ENCODE measurements around the gene FRYL. TPM values are rescaled to one million over a fixed set of nuclear protein-coding genes. Genes with fewer than 3 reads are reported as not detected.

FRYL gene
- total RNA-seq, 3 donors from 2014 or later: 205 to 416 (median 330) TPM

DNA sequence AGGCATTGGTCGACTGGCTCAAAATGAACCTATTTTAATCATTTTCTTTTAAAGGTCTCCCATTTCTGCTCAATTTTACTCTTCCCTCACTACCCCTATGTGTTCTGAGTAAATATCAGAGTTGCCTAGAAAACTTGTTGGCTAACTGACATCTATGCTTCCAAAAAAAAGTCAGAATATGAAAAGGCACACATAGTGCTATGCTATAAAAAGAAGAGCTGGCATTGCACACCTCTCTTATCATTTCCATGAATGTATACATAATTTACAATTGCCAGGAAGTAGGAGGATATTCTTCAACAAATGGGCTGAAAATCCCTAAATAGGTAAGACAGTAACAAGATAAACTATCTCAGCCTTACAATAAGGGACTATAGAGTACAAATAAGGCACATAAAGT is 70.2 kb downstream of the FRYL start:
- DNase-seq (no peak), ATAC-seq (no peak)
- TF ChIP-seq, protein P1, sequence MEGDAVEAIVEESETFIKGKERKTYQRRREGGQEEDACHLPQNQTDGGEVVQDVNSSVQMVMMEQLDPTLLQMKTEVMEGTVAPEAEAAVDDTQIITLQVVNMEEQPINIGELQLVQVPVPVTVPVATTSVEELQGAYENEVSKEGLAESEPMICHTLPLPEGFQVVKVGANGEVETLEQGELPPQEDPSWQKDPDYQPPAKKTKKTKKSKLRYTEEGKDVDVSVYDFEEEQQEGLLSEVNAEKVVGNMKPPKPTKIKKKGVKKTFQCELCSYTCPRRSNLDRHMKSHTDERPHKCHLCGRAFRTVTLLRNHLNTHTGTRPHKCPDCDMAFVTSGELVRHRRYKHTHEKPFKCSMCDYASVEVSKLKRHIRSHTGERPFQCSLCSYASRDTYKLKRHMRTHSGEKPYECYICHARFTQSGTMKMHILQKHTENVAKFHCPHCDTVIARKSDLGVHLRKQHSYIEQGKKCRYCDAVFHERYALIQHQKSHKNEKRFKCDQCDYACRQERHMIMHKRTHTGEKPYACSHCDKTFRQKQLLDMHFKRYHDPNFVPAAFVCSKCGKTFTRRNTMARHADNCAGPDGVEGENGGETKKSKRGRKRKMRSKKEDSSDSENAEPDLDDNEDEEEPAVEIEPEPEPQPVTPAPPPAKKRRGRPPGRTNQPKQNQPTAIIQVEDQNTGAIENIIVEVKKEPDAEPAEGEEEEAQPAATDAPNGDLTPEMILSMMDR (IDR thresholded peaks at IDR 0.05): no peak
- intact Hi-C loops (cut with DNase I, micrococcal nuclease): no loop called here
- H3K4me1 ChIP-seq (ENCODE audit: low read depth): no peaks in the 10 kb centered on the region
- no peaks in the 10 kb centered on the region for H3K9me3 ChIP-seq
- H3K4me3 ChIP-seq: no peak overlapping the region
- H3K36me3 ChIP-seq (ENCODE audit: low read depth): no peaks in the 10 kb centered on the region

DNA sequence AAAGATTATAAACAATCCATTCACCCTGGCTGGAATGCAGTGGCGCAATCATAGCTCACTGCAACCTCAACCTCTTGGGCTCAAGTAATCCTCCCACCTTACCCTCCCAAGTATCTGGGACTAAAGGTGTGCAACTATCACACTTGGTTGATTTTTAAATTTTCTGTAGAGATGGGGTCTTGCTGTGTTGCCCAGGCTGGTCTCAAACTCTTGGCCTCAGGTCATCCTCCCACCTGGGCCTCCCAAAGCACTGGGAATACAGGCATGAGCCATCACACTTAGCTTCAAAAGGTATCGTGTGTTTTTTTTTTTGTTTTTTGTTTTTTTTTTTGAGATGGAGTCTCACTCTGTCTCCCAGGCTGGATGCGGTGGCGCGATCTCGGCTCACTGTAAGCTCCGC is 71.5 kb downstream of the FRYL start:
- no peak overlapping the region for H3K4me3 ChIP-seq
- no peaks in the 10 kb centered on the region for H3K9me3 ChIP-seq
- intact Hi-C loops (cut with DNase I, micrococcal nuclease): no loop called here
- TF ChIP-seq, protein P1 (IDR thresholded peaks at IDR 0.05): no peak
- no peaks in the 10 kb centered on the region for H3K4me1 ChIP-seq (ENCODE audit: low read depth)
- no peaks in the 10 kb centered on the region for H3K36me3 ChIP-seq (ENCODE audit: low read depth)
- ATAC-seq (no peak), DNase-seq (no peak)

- H3K4me1 ChIP-seq (ENCODE audit: low read depth): no peaks in the 10 kb centered on the region
- DNase-seq: no peak
- intact Hi-C loops (cut with DNase I, micrococcal nuclease): no loop called here
- no peak overlapping the region for H3K4me3 ChIP-seq
- TF ChIP-seq, protein P1 (IDR thresholded peaks at IDR 0.05): no peak
- ATAC-seq: no peak
- no peaks in the 10 kb centered on the region for H3K9me3 ChIP-seq
- H3K36me3 ChIP-seq (ENCODE audit: low read depth): no peaks in the 10 kb centered on the region
Measured at GRCh38 chr4:48706736-48707135, 73.3 kb downstream of the FRYL start.

- DNase-seq (no peak), ATAC-seq (no peak)
- no peaks in the 10 kb centered on the region for H3K36me3 ChIP-seq (ENCODE audit: low read depth)
- intact Hi-C loops (cut with DNase I, micrococcal nuclease): no loop called here
- TF ChIP-seq, protein P1 (IDR thresholded peaks at IDR 0.05): no peak
- no peaks in the 10 kb centered on the region for H3K4me1 ChIP-seq (ENCODE audit: low read depth)
- no peaks in the 10 kb centered on the region for H3K9me3 ChIP-seq
- H3K4me3 ChIP-seq: no peak overlapping the region
Measured at GRCh38 chr4:48705609-48706008, 74.5 kb downstream of the FRYL start.

- no peak overlapping the region for H3K4me3 ChIP-seq
- TF ChIP-seq, protein P1 (IDR thresholded peaks at IDR 0.05): no peak
- H3K4me1 ChIP-seq (ENCODE audit: low read depth): no peaks in the 10 kb centered on the region
- no peak for ATAC-seq
- no peaks in the 10 kb centered on the region for H3K36me3 ChIP-seq (ENCODE audit: low read depth)
- intact Hi-C loops (cut with DNase I, micrococcal nuclease): no loop called here
- no peaks in the 10 kb centered on the region for H3K9me3 ChIP-seq
- no peak for DNase-seq
Measured at GRCh38 chr4:48704091-48704802, 75.8 kb downstream of the FRYL start.
